Adrenal gland (tissue), 12 donors: ENCODE results near the gene GJC2. TPM values are rescaled to one million over a fixed set of nuclear protein-coding genes. Genes with fewer than 3 reads are reported as not detected.

ENCODE experiments used
- DNase-seq, 7 donors: peaks; one replicate each; pipeline ENCODE4 v3.0.0-alpha.2; 2019 to 2020
- H3K27ac ChIP-seq, 5 donors: fragments of 200-600 bp; sonication (generic) in 4 of 5; 1 replicate in 3 of 5; 2 replicates in 2 of 5; pipeline versions ENCODE4 v1.5.1 to v1.8.0; 2016 to 2020; ENCODE audit warnings: mild to moderate bottlenecking in 1 of 5
- H3K27me3 ChIP-seq: fragments of 200-600 bp; 2 replicates; pipeline ENCODE4 v1.8.0; 2021
- H3K36me3 ChIP-seq, 2 donors: fragments of 200-600 bp; replicated peaks in 1 of 2; 1 replicate in 1 of 2; 2 replicates in 1 of 2; pipeline versions ENCODE4 v1.5.1 to v1.8.0; 2018 to 2022
- H3K4me1 ChIP-seq, 2 donors: fragments of 200-600 bp; replicated peaks in 1 of 2; 1 replicate in 1 of 2; 2 replicates in 1 of 2; pipeline versions ENCODE4 v1.5.1 to v1.8.0; 2018 to 2021
- H3K4me3 ChIP-seq, 4 donors: fragments of 200-600 bp; sonication (generic) in 3 of 4; one replicate each; pipeline ENCODE4 v1.5.1; 2016 to 2018
- H3K9me3 ChIP-seq, 3 donors: fragments of 200-600 bp; sonication (generic) in 1 of 3; replicated peaks in 1 of 3; 1 replicate in 2 of 3; 2 replicates in 1 of 3; pipeline versions ENCODE4 v1.5.1 to v1.8.0; 2016 to 2021
- CTCF ChIP-seq, 6 experiments: fragments of 450-650 bp in 4 of 6; fragments of 200-600 bp in 2 of 6; sonication (generic) in 1 of 6; IDR thresholded peaks; 1 replicate in 5 of 6; 2 replicates in 1 of 6; pipeline versions ENCODE4 v1.5.1 to v1.8.0; 2016 to 2021; ENCODE audit warnings: antibody characterized with exemption in 6 of 6, mild to moderate bottlenecking in 2 of 6, moderate library complexity in 1 of 6
- POLR2A ChIP-seq, 2 donors: fragments of 450-650 bp; IDR thresholded peaks; one replicate each; pipeline ENCODE4 v1.6.1; 2017; ENCODE audit warnings: antibody characterized with exemption in 2 of 2, mild to moderate bottlenecking in 2 of 2, moderate library complexity in 1 of 2
- WGBS, 4 donors: extraction: QIAGEN DNeasy Blood & Tissue Kit in 2 of 4; methylation state at CpG; one replicate each; pipeline versions ENCODE4 v1.1.5 to v1.1.7; 2013 to 2017; 5-methylcytosine and 5-hydroxymethylcytosine counted together
- intact Hi-C, 2 donors: fragments of 100-400 bp; cut with DNase I; formaldehyde crosslinking; loops; one replicate each; pipeline versions ENCODE4 v1.14.1 to v1.15.0; 2022 to 2023
- polyA plus RNA-seq, 3 donors: library from polyadenylated mRNA; stranded (reverse); fragments of 200-250 nt in 2 of 3; fragments of 350-450 nt in 1 of 3; fragmentation: Illumina TruSeq in 1 of 3; extraction: RNeasy Lipid Tissue Mini Kit (QIAGEN cat#74804) in 1 of 3; gene quantifications; one replicate each; pipeline ENCODE4 v1.2.3, GENCODE V29; 2013 to 2014
- total RNA-seq, 9 donors: library from RNA; depleted of rRNA in 4 of 9; stranded (reverse); fragments of >200 nt in 4 of 9; fragments of 120-200 nt in 1 of 9; fragmentation: NEBNext Ultra II Directional in 1 of 9; extraction: Animal tissue kit (Norgen Biotek cat#: 25700) in 1 of 9; gene quantifications; one replicate each; pipeline versions ENCODE4 v1.1.0 to v1.2.4, GENCODE V29; 2013 to 2023
- donor health status: healthy with polysubstance abuse.
- donor health status: Bipolar disorder and iron deficiency.
- donor health status: DM: yes; HTN: yes; CAD: no.
- donor health status: DM: no; HTN: no; CAD: no.
- donor health status: DM: no; HTN: no; CAD: no.
- donor health status: DM: yes; HTN: yes; CAD: no.

GJC2 gene
- total and polyA plus RNA-seq, 12 donors: 0.05 to 4.1 (median 1.3) TPM

- 76 to 85% (median 83%) methylated on average over 11 to 12 of the region's 12 CpGs for WGBS, 4 donors
- Histone ChIP-seq H3K9me3 (no peaks in the 10 kb centered on the region), H3K27ac (no peak overlapping the region), H3K27me3 (no peaks in the 10 kb centered on the region), H3K4me1 (peaks cover 0 to 8% of the 10 kb centered on the region in 2 donors), H3K36me3 (no peaks in the 10 kb centered on the region), H3K4me3 (no peak overlapping the region)
- intact Hi-C loops: no loop called here
- no peak for TF ChIP-seq CTCF (IDR thresholded peaks at IDR 0.05)
- TF ChIP-seq POLR2A (IDR thresholded peaks at IDR 0.05): no peak
- DNase-seq: peak in 1 of 7 donors; percentile 11
These were observed 19.0 kb downstream of the GJC2 start for GRCh38 chr1:228168563-228169270.

- no peak for DNase-seq
- TF ChIP-seq POLR2A (IDR thresholded peaks at IDR 0.05) (no peak), CTCF (IDR thresholded peaks at IDR 0.05) (no peak)
- Histone ChIP-seq H3K27ac (no peak overlapping the region), H3K27me3 (no peaks in the 10 kb centered on the region), H3K9me3 (no peaks in the 10 kb centered on the region), H3K4me1 (peaks cover 0 to 8% of the 10 kb centered on the region in 2 donors), H3K4me3 (no peak overlapping the region), H3K36me3 (no peaks in the 10 kb centered on the region)
- 87 to 100% (median 95%) methylated on average over 2 of the region's 2 CpGs for WGBS, 4 donors
- intact Hi-C loops: no loop called here
These were observed 19.6 kb downstream of the GJC2 start for GRCh38 chr1:228169345-228169744.

GRCh38 chr1:228170666-228171065 is 20.9 kb downstream of the GJC2 start:
- no peaks in the 10 kb centered on the region for H3K9me3 ChIP-seq
- 78 to 95% (median 83%) methylated on average over 7 of the region's 7 CpGs for WGBS, 4 donors
- no peak overlapping the region for H3K27ac ChIP-seq
- intact Hi-C loops: loop anchor here in 1 of 2 donors (5.0 kb wide), 1 partner anchor 37 kb away; the partner anchor contains the start of gene OBSCN
- H3K27me3 ChIP-seq: no peaks in the 10 kb centered on the region
- H3K36me3 ChIP-seq: peaks cover 0 to 4% of the 10 kb centered on the region in 2 donors
- no peak overlapping the region for H3K4me3 ChIP-seq
- no peak for DNase-seq
- TF ChIP-seq POLR2A (IDR thresholded peaks at IDR 0.05): no peak
- no peak for TF ChIP-seq CTCF (IDR thresholded peaks at IDR 0.05)
- peaks cover 0 to 8% of the 10 kb centered on the region in 2 donors for H3K4me1 ChIP-seq

GRCh38 chr1:228171221-228171891 is 21.6 kb downstream of the GJC2 start:
- TF ChIP-seq CTCF (IDR thresholded peaks at IDR 0.05): no peak
- no peak for TF ChIP-seq POLR2A (IDR thresholded peaks at IDR 0.05)
- H3K4me3 ChIP-seq: no peak overlapping the region
- peaks cover 0 to 8% of the 10 kb centered on the region in 2 donors for H3K4me1 ChIP-seq
- no peak for DNase-seq
- no peak overlapping the region for H3K27ac ChIP-seq
- H3K36me3 ChIP-seq: peaks cover 0 to 4% of the 10 kb centered on the region in 2 donors
- no peaks in the 10 kb centered on the region for H3K27me3 ChIP-seq
- no peaks in the 10 kb centered on the region for H3K9me3 ChIP-seq
- intact Hi-C loops: loop anchor here in 1 of 2 donors (5.0 kb wide), 1 partner anchor 36 kb away; the partner anchor contains the start of gene OBSCN
- WGBS, 4 donors: 76 to 81% (median 79%) methylated on average over 7 to 10 of the region's 10 CpGs
